Uterus (tissue), 2 donors: Measurements from ENCODE around the gene SIRT1.

Experiments used
- CTCF ChIP-seq, 4 experiments: fragments of 200-600 bp in 2 of 4; fragments of 450-650 bp in 2 of 4; sonication (generic) in 2 of 4; IDR thresholded peaks; one replicate each; pipeline ENCODE4 v1.5.1; 2016 to 2019; ENCODE audit warnings: antibody characterized with exemption in 4 of 4, mild to moderate bottlenecking in 2 of 4, moderate library complexity in 1 of 4
- POLR2A ChIP-seq, 2 donors: fragments of 450-650 bp; IDR thresholded peaks; one replicate each; pipeline ENCODE4 v1.6.1; 2016; ENCODE audit warnings: antibody characterized with exemption in 2 of 2, mild to moderate bottlenecking in 1 of 2, moderate library complexity in 1 of 2

DNA sequence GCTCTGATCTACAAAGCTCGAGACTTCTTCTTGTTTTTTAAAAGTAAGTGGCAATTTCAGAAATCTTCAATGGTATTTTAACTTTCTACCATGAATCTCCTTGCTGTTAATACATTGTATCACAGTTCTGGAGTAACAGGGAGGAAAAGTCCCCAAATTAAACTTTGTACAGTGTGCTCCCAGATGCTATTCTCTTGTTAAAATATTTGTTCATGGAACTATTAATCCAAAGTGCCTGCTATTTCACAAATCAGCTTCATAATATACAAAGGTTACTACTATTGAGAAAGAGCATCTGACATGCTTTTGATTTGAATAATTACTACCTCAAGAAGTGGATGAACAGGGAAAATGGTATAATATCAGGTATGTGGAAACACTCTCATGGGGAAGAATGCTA is 36.6 kb downstream of the SIRT1 start:
- TF ChIP-seq CTCF (IDR thresholded peaks at IDR 0.05) (no peak), POLR2A (IDR thresholded peaks at IDR 0.05) (no peak)
